K562 (cell line): ENCODE measurements around the gene BRICD5. TPM values are rescaled to one million over a fixed set of nuclear protein-coding genes. Genes with fewer than 3 reads are reported as not detected.

ENCODE experiments used
- ATAC-seq: fragments of 200-7000 bp; cut with Tn5 transposase; 3 replicates; pipeline ENCODE4 v1.9.1; 2020; ENCODE audit warnings: moderate library complexity
- BruUV-seq: library from RNA; stranded (reverse); fragments of 400-500 nt; replicated peaks from 2 replicates; lab custom pipeline; 2021; lab: Mats Ljungman, UMichigan
- CTCF ChIA-PET: fragments of 300-600 bp; formaldehyde crosslinking; extraction: SDS; loops from one replicate; lab custom pipeline; 2021; ENCODE audit warnings: low intra/inter-chr PET ratio; lab: Yijun Ruan, JAX
- POLR2A ChIA-PET: fragments of 300-600, 350-650 bp; sonication (Branson Sonifier 250); formaldehyde crosslinking; extraction: SDS; loops from one replicate; lab custom pipeline; 2021; ENCODE audit warnings: antibody characterized with exemption, inconsistent platforms; lab: Yijun Ruan, JAX
- DNase-seq, 4 experiments: peaks; one replicate each; pipeline versions ENCODE4 v3.0.0 to v3.0.0-alpha.2; 2011 to 2018; ENCODE audit warnings: low spot score in 3 of 4, mixed read lengths in 3 of 4; ENCODE audit errors: extremely low read depth in 1 of 4
- FAIRE-seq: peaks from 2 replicates; lab custom pipeline; 2011; peaks lifted over from hg19 to GRCh38; lab: Jason Lieb, UNC
- H2AFZ ChIP-seq: 2 replicates; pipeline ENCODE4 v1.6.0; 2011; ENCODE audit warnings: low read depth, low read length, control low read depth, inconsistent platforms
- H3K27ac ChIP-seq: fragments of 200-600 bp; 3 replicates; pipeline ENCODE4 v1.8.0; 2011; ENCODE audit warnings: low read depth, mild to moderate bottlenecking, control low read depth, inconsistent platforms, low read length, moderate library complexity, mixed read lengths; ENCODE audit errors: extremely low read depth
- H3K27me3 ChIP-seq, 2 experiments: fragments of 300-600 bp in 1 of 2; 2 replicates in 1 of 2; 3 replicates in 1 of 2; pipeline versions ENCODE4 v1.6.0 to v1.8.0; 2011; ENCODE audit warnings: inconsistent platforms in 2 of 2, low read length in 2 of 2, mild to moderate bottlenecking in 1 of 2, mixed read lengths in 1 of 2, moderate library complexity in 1 of 2; ENCODE audit not compliant: control insufficient read depth in 2 of 2, insufficient read depth in 2 of 2
- H3K36me3 ChIP-seq: fragments of 300-600 bp; 3 replicates; pipeline ENCODE4 v1.8.0; 2011; ENCODE audit warnings: mild to moderate bottlenecking, low read length, inconsistent platforms; ENCODE audit not compliant: control insufficient read depth, insufficient read depth
- H3K4me1 ChIP-seq, 2 experiments: fragments of 200-600 bp in 1 of 2; replicated peaks in 1 of 2; 2 replicates in 1 of 2; 3 replicates in 1 of 2; pipeline versions ENCODE4 v1.5.1 to v1.8.0; 2011; ENCODE audit warnings: inconsistent platforms in 2 of 2, low read length in 2 of 2, mild to moderate bottlenecking in 1 of 2, mixed read lengths in 1 of 2, moderate library complexity in 1 of 2; ENCODE audit not compliant: control insufficient read depth in 2 of 2, insufficient read depth in 2 of 2
- H3K4me2 ChIP-seq: 2 replicates; pipeline ENCODE4 v1.6.1; 2011; ENCODE audit warnings: low read length, control low read depth, inconsistent platforms, mixed read lengths; ENCODE audit not compliant: insufficient read depth
- H3K4me3 ChIP-seq: fragments of 200-600 bp; sonication (generic), shearing (Covaris generic); 2 replicates; pipeline ENCODE4 v1.5.1; 2016; ENCODE audit warnings: control low read depth, inconsistent platforms
- H3K79me2 ChIP-seq: fragments of 200-600 bp; 3 replicates; pipeline ENCODE4 v1.8.0; 2011; ENCODE audit warnings: low read length, inconsistent platforms; ENCODE audit not compliant: control insufficient read depth, insufficient read depth
- H3K9ac ChIP-seq, 2 experiments: 2 replicates each; pipeline versions ENCODE4 v1.6.0 to v1.6.1; 2011; ENCODE audit warnings: low read depth in 2 of 2, low read length in 2 of 2, control low read depth in 1 of 2, inconsistent platforms in 1 of 2, mild to moderate bottlenecking in 1 of 2, mixed read lengths in 1 of 2; ENCODE audit not compliant: insufficient read depth in 1 of 2
- H3K9me1 ChIP-seq: one replicate; pipeline ENCODE4 v1.6.0; 2011; ENCODE audit warnings: inconsistent platforms, mild to moderate bottlenecking, low read length, moderate library complexity; ENCODE audit not compliant: control insufficient read depth, insufficient read depth
- H3K9me3 ChIP-seq: replicated peaks from 2 replicates; pipeline ENCODE4 v1.5.1; 2011; ENCODE audit warnings: low read depth, low read length, inconsistent platforms; ENCODE audit not compliant: control insufficient read depth, insufficient read depth
- H4K20me1 ChIP-seq: replicated peaks from 2 replicates; pipeline ENCODE4 v1.6.1; 2011; ENCODE audit warnings: low read length, inconsistent platforms, mixed read lengths; ENCODE audit not compliant: control insufficient read depth, insufficient read depth
- ADNP ChIP-seq: fragments of 200-800 bp; sonication (Bioruptor generic); IDR thresholded peaks from 2 replicates; pipeline ENCODE4 v1.6.1; 2016; ENCODE audit warnings: missing genetic modification characterization, missing compliant biosample characterization
- DNMT1 ChIP-seq: fragments of 450-650 bp; IDR thresholded peaks from 2 replicates; pipeline ENCODE4 v1.6.1; 2016; ENCODE audit warnings: antibody characterized with exemption, mild to moderate bottlenecking
- FOXA3 ChIP-seq, 2 experiments: fragments of 450-650 bp in 1 of 2; sonication (generic) in 1 of 2; formaldehyde crosslinking; IDR thresholded peaks in 1 of 2; conservative IDR thresholded peaks in 1 of 2; 2 replicates each; pipeline versions ENCODE4 v1.4.0 to v1.8.0; 2020 to 2022; ENCODE audit warnings: mild to moderate bottlenecking in 2 of 2, missing genetic modification reagents in 1 of 2
- FOXJ3 ChIP-seq: sonication (generic); formaldehyde crosslinking; IDR thresholded peaks from 2 replicates; pipeline ENCODE4 v1.4.0; 2020; ENCODE audit warnings: mild to moderate bottlenecking, missing genetic modification reagents
- GTF2A2 ChIP-seq: IDR thresholded peaks from 2 replicates; pipeline ENCODE4 v1.6.1; 2016; ENCODE audit warnings: mild to moderate bottlenecking, missing genetic modification characterization, missing compliant biosample characterization
- HNRNPH1 ChIP-seq: fragments of 200-400 bp; formaldehyde crosslinking; optimal IDR thresholded peaks from 2 replicates; pipeline ENCODE3; 2017; ENCODE audit warnings: low read depth, mild to moderate bottlenecking, low read length, moderate library complexity
- MAZ ChIP-seq, 2 experiments: fragments of 450-650 bp in 1 of 2; sonication (generic) in 1 of 2; formaldehyde crosslinking; IDR thresholded peaks in 1 of 2; conservative IDR thresholded peaks in 1 of 2; 2 replicates each; pipeline versions ENCODE4 v1.4.0 to v1.5.0; 2020; ENCODE audit warnings: mild to moderate bottlenecking in 1 of 2, missing genetic modification reagents in 1 of 2
- MBD2 ChIP-seq: sonication (generic); IDR thresholded peaks from 2 replicates; pipeline ENCODE4 v1.6.1; 2016; ENCODE audit warnings: low read depth, borderline replicate concordance
- PCBP2 ChIP-seq: fragments of 200-400 bp; formaldehyde crosslinking; IDR thresholded peaks from 2 replicates; pipeline ENCODE4 v1.6.1; 2018; ENCODE audit warnings: low read length, low read depth, mild to moderate bottlenecking, moderate library complexity; ENCODE audit not compliant: poor library complexity, severe bottlenecking
- RFX5 ChIP-seq: IDR thresholded peaks from 2 replicates; pipeline ENCODE4 v1.6.1; 2011; ENCODE audit warnings: low read depth, mild to moderate bottlenecking, improper control_type of control experiment, low read length
- SMARCA4 ChIP-seq: fragments of 450-650 bp; IDR thresholded peaks from 2 replicates; pipeline ENCODE4 v1.6.1; 2016
- ZBTB17 ChIP-seq: fragments of 450-650 bp; formaldehyde crosslinking; IDR thresholded peaks from 2 replicates; pipeline ENCODE4 v1.4.0; 2020; ENCODE audit warnings: mild to moderate bottlenecking
- ZNF175 ChIP-seq: fragments of 200-800 bp; sonication (Bioruptor generic); IDR thresholded peaks from 2 replicates; pipeline ENCODE4 v1.6.1; 2016; ENCODE audit warnings: low read depth, mild to moderate bottlenecking, missing genetic modification characterization, missing compliant biosample characterization
- ZNF561 ChIP-seq: fragments of 450-650 bp; formaldehyde crosslinking; conservative IDR thresholded peaks from 2 replicates; pipeline ENCODE4 v1.4.0; 2020; ENCODE audit warnings: mild to moderate bottlenecking, moderate library complexity
- WGBS: fragments of 100-300 bp; shearing (Covaris generic); methylation state at CpG from one replicate; pipeline ENCODE4 v1.1.6; 2016; ENCODE audit warnings: low coverage, mixed read lengths; ENCODE audit not compliant: insufficient coverage; ENCODE audit errors: missing lambda C conversion rate; 5-methylcytosine and 5-hydroxymethylcytosine counted together
- in situ Hi-C: fragments of 300-500 bp; cut with MboI; formaldehyde crosslinking; loops from 4 replicates; pipeline ENCODE4 v1.15.0; 2018; ENCODE audit warnings: inconsistent platforms, mixed read lengths
- intact Hi-C: fragments of 100-400 bp; cut with micrococcal nuclease; formaldehyde crosslinking; loops from 2 replicates; pipeline ENCODE4 v1.14.2; 2022
- polyA plus RNA-seq, 8 experiments: library from polyadenylated mRNA; depleted of rRNA in 4 of 8; stranded (reverse) in 5 of 8; unstranded in 3 of 8; fragments of >200 nt; fragmentation: Nextera tagmentation in 2 of 8; fragmentation: Illumina TruSeq in 1 of 8; extraction: Ambion mirVana in 2 of 8; extraction: Trizol in 1 of 8; gene quantifications; 2 replicates each; pipeline versions ENCODE4 v1.2.1 to v1.2.3, GENCODE V29; 2011 to 2014; ENCODE audit warnings: inconsistent platforms in 1 of 8, missing spikeins in 1 of 8
- total RNA-seq, 7 experiments: library from RNA; depleted of rRNA in 6 of 7; stranded (reverse); fragments of >200 nt in 6 of 7; fragmentation: Illumina TruSeq in 2 of 7; extraction: Trizol in 2 of 7; gene quantifications; 2 replicates each; pipeline versions ENCODE4 v1.2.1 to v1.2.3, GENCODE V29; 2011 to 2021; ENCODE audit warnings: low replicate concordance in 1 of 7
- TF ChIP-seq, protein P1 (sequence below), 3 experiments: IDR thresholded peaks in 2 of 3; conservative IDR thresholded peaks in 1 of 3; 2 replicates each; pipeline ENCODE4 v1.5.1; 2011 to 2012; ENCODE audit warnings: low read length in 3 of 3, mild to moderate bottlenecking in 3 of 3, control low read depth in 2 of 3, improper control_type of control experiment in 1 of 3, inconsistent platforms in 1 of 3, low read depth in 1 of 3, mixed read lengths in 1 of 3, moderate library complexity in 1 of 3; ENCODE audit not compliant: insufficient read depth in 2 of 3

The BRICD5 gene
- total and polyA plus RNA-seq, 9 of the 15 experiments (the other 6 are each of a cell fraction or from before 2014, with no cell fraction given) = 0.24 to 15.1 (median 2.4) TPM; not detected in 1

DNA sequence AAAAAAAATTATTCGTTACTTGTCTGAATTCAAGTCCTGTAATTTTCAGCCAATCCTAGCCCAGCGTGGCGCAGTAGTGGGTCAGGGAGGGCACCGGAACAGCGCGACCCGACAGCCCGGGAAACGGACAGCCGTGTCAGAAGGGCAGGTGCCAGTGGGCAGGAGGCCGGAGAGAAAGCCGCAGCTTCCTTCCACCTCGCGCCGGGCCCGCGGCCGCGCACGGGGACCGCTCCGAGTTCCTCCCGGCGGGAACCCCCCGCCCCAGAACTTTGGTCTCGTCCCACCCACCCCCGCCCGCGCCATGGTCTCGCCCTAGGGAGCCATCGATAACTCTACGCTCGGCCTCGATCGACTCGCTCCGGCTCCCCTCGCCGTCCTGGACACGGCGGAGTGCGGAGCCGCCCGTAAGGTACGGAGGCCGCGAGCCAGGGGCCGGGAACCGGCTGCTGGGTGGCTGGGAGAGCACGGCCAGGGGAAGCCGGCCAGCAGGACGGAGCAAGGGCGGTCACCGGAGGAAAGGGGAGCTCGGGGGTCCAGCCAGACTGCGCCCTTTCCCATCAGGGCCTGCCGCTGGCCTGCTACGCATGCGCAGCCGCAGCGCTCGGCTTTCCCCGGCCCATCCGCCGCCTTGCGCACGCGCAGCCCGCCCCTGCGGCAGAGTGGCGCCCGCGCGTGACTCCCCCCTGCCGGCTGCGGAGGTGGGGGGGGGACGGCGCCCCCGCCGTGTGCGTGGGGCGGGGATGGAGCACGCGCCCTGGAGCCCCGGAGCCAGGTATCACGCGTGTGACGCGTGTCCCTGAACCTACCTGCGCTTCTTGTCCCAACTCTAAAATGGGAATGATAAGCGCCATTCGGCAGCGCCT is 5.3 kb downstream of the BRICD5 start, which contains the start of gene MLST8:
Gene MLST8, plus strand, starts transcription at position 351 of the 863 bp plus-strand sequence. CDS start 632 bp downstream, outside the sequence.
- Histone ChIP-seq H3K9me3 (no peaks in the 10 kb centered on the region), H3K27me3 (no peaks in the 10 kb centered on the region), H3K9ac (peak within 1 kb of the TSS; percentile 92 to 96), H3K27ac (peak within 1 kb of the TSS; percentile 93), H4K20me1 (peaks cover 1% of the 10 kb centered on the region; the same call in 1 of the 2 replicates), H3K36me3 (peaks cover 38% of the 10 kb centered on the region; the same call in 1 of the 3 replicates), H3K4me2 (peak within 1 kb of the TSS; percentile 92), H3K4me3 (peak within 1 kb of the TSS; percentile 84), H3K9me1 (no peaks in the 10 kb centered on the region), H2AFZ (peak within 1 kb of the TSS; percentile 100), H3K79me2 (peaks cover 37% of the 10 kb centered on the region), H3K4me1 (peaks cover 13 to 61% of the 10 kb centered on the region in 2 experiments; a peak in 4 of 5 replicates)
- ATAC-seq (peak; percentile 79), FAIRE-seq (peak; percentile 70), DNase-seq (peak; percentile 92 to 98 (median 96))
- POLR2A ChIA-PET = interaction anchor here (0.5 to 1.4 kb wide), 7 partner anchors 9 to 50 kb away, joined by 3 to 15 read pairs (median 5); partner anchors contain the start of genes ECI1, PGP and TRAF7
- CTCF ChIA-PET = no interaction called here
- in situ Hi-C loops (no loop called here), intact Hi-C loops (no loop called here)
- BruUV-seq = no TSS peak
- WGBS = 0% methylated on average over 56 of the region's 93 CpGs
- TF ChIP-seq GTF2A2 (tag) (no peak), DNMT1 (no peak), ZBTB17 (CRISPR knock-in tag) (peak; percentile 100), PCBP2 (no peak), ZNF561 (no peak), HNRNPH1 (no peak), MAZ (CRISPR knock-in tag; conservative IDR thresholded peaks at IDR 0.05 in 1 of 2, IDR thresholded peaks at IDR 0.05 in 1 of 2) (peak; percentile 85 to 99), SMARCA4 (no peak), ADNP (no peak), RFX5 (no peak), MBD2 (peak; percentile 93), FOXJ3 (CRISPR knock-in tag) (no peak), ZNF175 (CRISPR knock-in tag) (no peak), FOXA3 (CRISPR knock-in tag; conservative IDR thresholded peaks at IDR 0.05 in 1 of 2, IDR thresholded peaks at IDR 0.05 in 1 of 2) (0 out of 4 replicates have a peak, but pooled peaks of 1 of the 2 experiments have one; percentile 31)
- TF ChIP-seq, protein P1, sequence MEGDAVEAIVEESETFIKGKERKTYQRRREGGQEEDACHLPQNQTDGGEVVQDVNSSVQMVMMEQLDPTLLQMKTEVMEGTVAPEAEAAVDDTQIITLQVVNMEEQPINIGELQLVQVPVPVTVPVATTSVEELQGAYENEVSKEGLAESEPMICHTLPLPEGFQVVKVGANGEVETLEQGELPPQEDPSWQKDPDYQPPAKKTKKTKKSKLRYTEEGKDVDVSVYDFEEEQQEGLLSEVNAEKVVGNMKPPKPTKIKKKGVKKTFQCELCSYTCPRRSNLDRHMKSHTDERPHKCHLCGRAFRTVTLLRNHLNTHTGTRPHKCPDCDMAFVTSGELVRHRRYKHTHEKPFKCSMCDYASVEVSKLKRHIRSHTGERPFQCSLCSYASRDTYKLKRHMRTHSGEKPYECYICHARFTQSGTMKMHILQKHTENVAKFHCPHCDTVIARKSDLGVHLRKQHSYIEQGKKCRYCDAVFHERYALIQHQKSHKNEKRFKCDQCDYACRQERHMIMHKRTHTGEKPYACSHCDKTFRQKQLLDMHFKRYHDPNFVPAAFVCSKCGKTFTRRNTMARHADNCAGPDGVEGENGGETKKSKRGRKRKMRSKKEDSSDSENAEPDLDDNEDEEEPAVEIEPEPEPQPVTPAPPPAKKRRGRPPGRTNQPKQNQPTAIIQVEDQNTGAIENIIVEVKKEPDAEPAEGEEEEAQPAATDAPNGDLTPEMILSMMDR (IDR thresholded peaks at IDR 0.05 in 2 of 3, conservative IDR thresholded peaks at IDR 0.05 in 1 of 3; ENCODE audit: insufficient read depth in 2 of 3, low read depth in 1 of 3, low read length in 3 of 3) = 0 out of 6 replicates have a peak, but pooled peaks of 1 of the 3 experiments have one; percentile 15
